SJSA1 (cell line): ENCODE measurements around the gene PRLH. TPM values are rescaled to one million over a fixed set of nuclear protein-coding genes. Genes with fewer than 3 reads are reported as not detected.

Experiments used
- DNase-seq, 2 experiments: peaks; one replicate each; pipeline ENCODE4 v3.0.0-alpha.2; 2015 to 2020; ENCODE audit warnings: low spot score in 2 of 2, low read depth in 1 of 2
- H3K27ac ChIP-seq: fragments of 250-450 bp; sonication (Bioruptor Pico); 2 replicates; pipeline ENCODE4 v1.5.1; 2020; ENCODE audit warnings: mild to moderate bottlenecking, moderate library complexity
- H3K27me3 ChIP-seq: fragments of 250-450 bp; sonication (Bioruptor Pico); replicated peaks from 2 replicates; pipeline ENCODE4 v1.5.1; 2020; ENCODE audit warnings: mild to moderate bottlenecking, moderate library complexity
- H3K36me3 ChIP-seq: fragments of 250-450 bp; sonication (Bioruptor Pico); 2 replicates; pipeline ENCODE4 v1.5.1; 2020; ENCODE audit warnings: mild to moderate bottlenecking
- H3K4me1 ChIP-seq: fragments of 250-450 bp; sonication (Bioruptor Pico); replicated peaks from 2 replicates; pipeline ENCODE4 v1.6.1; 2021; ENCODE audit warnings: mild to moderate bottlenecking
- H3K4me3 ChIP-seq: fragments of 250-450 bp; sonication (Bioruptor Pico); 2 replicates; pipeline ENCODE4 v1.5.1; 2020; ENCODE audit warnings: mild to moderate bottlenecking
- H3K9me3 ChIP-seq: fragments of 250-450 bp; sonication (Bioruptor Pico); replicated peaks from 2 replicates; pipeline ENCODE4 v1.5.1; 2020; ENCODE audit warnings: mild to moderate bottlenecking
- total RNA-seq: library from RNA; depleted of rRNA; stranded (reverse); fragments of >200 nt; shearing (Covaris generic); gene quantifications from 2 replicates; pipeline ENCODE4 v1.2.3, GENCODE V29; 2014; rRNA removed

PRLH gene
- total RNA-seq, 1 experiment from 2014 or later: not detected

DNA sequence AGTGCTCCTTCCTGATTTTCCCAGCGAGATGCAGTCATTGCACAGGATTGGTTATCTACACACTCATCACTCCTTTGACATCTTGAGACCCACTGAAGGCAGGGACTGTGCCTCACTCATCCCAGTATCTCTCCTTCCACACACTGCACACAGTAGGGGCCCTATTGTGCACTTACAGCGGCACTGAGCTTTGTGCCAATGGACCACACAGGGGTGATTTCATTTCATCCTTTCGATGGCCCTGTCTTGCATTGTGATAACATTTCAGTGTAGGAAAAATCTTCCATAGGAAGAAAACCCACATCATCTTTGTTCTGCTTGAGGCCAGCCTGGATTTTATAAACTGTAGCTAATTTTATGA, 50.0 kb downstream of the PRLH start:
- H3K9me3 ChIP-seq: no peaks in the 10 kb centered on the region
- H3K27ac ChIP-seq: peak overlapping the region; percentile 90
- H3K4me1 ChIP-seq: peaks cover 67% of the 10 kb centered on the region
- no peaks in the 10 kb centered on the region for H3K27me3 ChIP-seq
- H3K36me3 ChIP-seq: no peaks in the 10 kb centered on the region
- H3K4me3 ChIP-seq: no peak overlapping the region
- peak; percentile 52 to 89 for DNase-seq

Other genes starting within 250 kb of the PRLH start
- 160 and 243 TPM in 2 replicates for gene COL6A3, start 152.4 kb upstream of the PRLH start, total RNA-seq
- 0.50 TPM in 1 of 2 replicates, not detected in the other for gene MLPH, start 79.3 kb upstream of the PRLH start, total RNA-seq
- gene RAB17, start 24.2 kb downstream of the PRLH start, total RNA-seq: 0.21 and 0.28 TPM in 2 replicates
- gene LRRFIP1, start 61.0 kb downstream of the PRLH start, total RNA-seq: 49.5 and 76.7 TPM in 2 replicates
- gene RBM44, start 232.2 kb downstream of the PRLH start, total RNA-seq: 0.08 and 0.19 TPM in 2 replicates